GM18861 (cell line): Measurements from ENCODE around the gene ITPRID1.

Experiments
- ATAC-seq: cut with Tn5 transposase; IDR thresholded peaks from one replicate; pipeline ENCODE4 v1.9.1; 2021; ENCODE audit not compliant: unreplicated experiment

ITPRID1 gene

GRCh38 chr7:31692871-31693270, 179.0 kb downstream of the ITPRID1 start:
- ATAC-seq, result no peak

- no peak for ATAC-seq
Measured at GRCh38 chr7:31695859-31696614, 182.1 kb downstream of the ITPRID1 start.

GRCh38 chr7:31699050-31699449, 185.2 kb downstream of the ITPRID1 start:
- ATAC-seq, result no peak

GRCh38 chr7:31702354-31702753, 188.5 kb downstream of the ITPRID1 start:
- no peak for ATAC-seq

- ATAC-seq, result no peak
Measured at GRCh38 chr7:31705377-31705776, 191.5 kb downstream of the ITPRID1 start.

- no peak for ATAC-seq
Measured at GRCh38 chr7:31707089-31707488, 193.2 kb downstream of the ITPRID1 start.
